Activated CD4-positive, alpha-beta T cell treated with anti-CD3 and anti-CD28 coated beads, Interleukin-2, amount 10 ng/mL, durations not matched to agents 24 days and 14 days (primary cell): ENCODE results near the gene SLC25A36. TPM values are rescaled to one million over a fixed set of nuclear protein-coding genes. Genes with fewer than 3 reads are reported as not detected.
"Not testable (repeated sequence)": the region's sequence is repeated elsewhere in the genome, so short reads cannot be mapped to it uniquely, and the experiment has no call there.

Experiments
- DNase-seq: peaks from one replicate; pipeline ENCODE4 v3.0.0; 2022
- H3K27ac Mint-ChIP-seq: one replicate; pipeline ENCODE4 v1.8.0; 2022; ENCODE audit warnings: mild to moderate bottlenecking, mixed read lengths
- H3K27me3 Mint-ChIP-seq: one replicate; pipeline ENCODE4 v1.8.0; 2022; ENCODE audit warnings: mixed read lengths
- H3K36me3 Mint-ChIP-seq: one replicate; pipeline ENCODE4 v1.8.0; 2022; ENCODE audit warnings: low read depth, mild to moderate bottlenecking, mixed read lengths
- H3K4me1 Mint-ChIP-seq: one replicate; pipeline ENCODE4 v1.8.0; 2021; ENCODE audit warnings: mixed read lengths
- H3K4me3 Mint-ChIP-seq: one replicate; pipeline ENCODE4 v1.8.0; 2022; ENCODE audit warnings: mild to moderate bottlenecking, moderate library complexity, mixed read lengths
- H3K9me3 Mint-ChIP-seq: one replicate; pipeline ENCODE4 v1.8.0; 2021; ENCODE audit warnings: mixed read lengths
- intact Hi-C: fragments of 100-400 bp; cut with micrococcal nuclease; formaldehyde crosslinking; loops from one replicate; pipeline ENCODE4 v1.15.1; 2023
- total RNA-seq: library from RNA; stranded (reverse); gene quantifications from 2 replicates; pipeline ENCODE4 v1.2.3, GENCODE V29; 2022

Gene SLC25A36
- total RNA-seq, 1 donor from 2014 or later = 56.3 TPM

- Mint-ChIP-seq H3K27me3 (peaks cover 17% of the 10 kb centered on the region), H3K36me3 (peaks cover 15% of the 10 kb centered on the region), H3K4me3 (peak overlapping the region; percentile 97), H3K27ac (peak overlapping the region; percentile 96), H3K9me3 (peaks cover 11% of the 10 kb centered on the region), H3K4me1 (peaks cover 31% of the 10 kb centered on the region)
- DNase-seq = peak; percentile 84
- intact Hi-C loops = loop anchor here (5.0 to 10.0 kb wide), 4 partner anchors 75 to 1558 kb away; partner anchors contain the start of genes COPB2 and RNF7
These were observed 827 bp downstream of the SLC25A36 start for GRCh38 chr3:140942221-140943104.

- no peak overlapping the region for H3K27ac Mint-ChIP-seq
- peaks cover 12% of the 10 kb centered on the region for H3K27me3 Mint-ChIP-seq
These were observed 2.3 kb downstream of the SLC25A36 start for GRCh38 chr3:140943781-140944552.

GRCh38 chr3:140948460-140949249 is 7.0 kb downstream of the SLC25A36 start:
- DNase-seq = no peak
- Mint-ChIP-seq H3K9me3 (no peaks in the 10 kb centered on the region), H3K4me1 (peaks cover 21% of the 10 kb centered on the region), H3K4me3 (no peak overlapping the region), H3K36me3 (peaks cover 21% of the 10 kb centered on the region), H3K27me3 (no peaks in the 10 kb centered on the region), H3K27ac (no peak overlapping the region)
- intact Hi-C loops = loop anchor here (10.0 kb wide), 2 partner anchors 786 to 1564 kb away; partner anchors contain the start of genes COPB2 and RNF7

More at GRCh38 chr3:140943781-140944552, 2.3 kb downstream of the SLC25A36 start:
- intact Hi-C loops = loop anchor here (5.0 to 10.0 kb wide), 4 partner anchors 73 to 1559 kb away; partner anchors contain the start of genes COPB2 and RNF7
- H3K4me3 Mint-ChIP-seq = peak overlapping the region; percentile 97
- no peak for DNase-seq
- H3K9me3 Mint-ChIP-seq = peaks cover 9% of the 10 kb centered on the region
- H3K4me1 Mint-ChIP-seq = peaks cover 33% of the 10 kb centered on the region
- H3K36me3 Mint-ChIP-seq = peaks cover 18% of the 10 kb centered on the region

GRCh38 chr3:140950144-140950543 is 8.5 kb downstream of the SLC25A36 start:
- H3K9me3 Mint-ChIP-seq = no peaks in the 10 kb centered on the region
- H3K4me1 Mint-ChIP-seq = peaks cover 16% of the 10 kb centered on the region
- DNase-seq = no peak
- no peak overlapping the region for H3K4me3 Mint-ChIP-seq
- intact Hi-C loops = no loop called here
- no peak overlapping the region for H3K27ac Mint-ChIP-seq
- peaks cover 19% of the 10 kb centered on the region for H3K36me3 Mint-ChIP-seq
- H3K27me3 Mint-ChIP-seq = no peaks in the 10 kb centered on the region

GRCh38 chr3:140950863-140951262 is 9.2 kb downstream of the SLC25A36 start:
- intact Hi-C loops = no loop called here
- no peaks in the 10 kb centered on the region for H3K9me3 Mint-ChIP-seq

GRCh38 chr3:140951750-140952149 is 10.1 kb downstream of the SLC25A36 start:
- DNase-seq, intact Hi-C loops, H3K27ac Mint-ChIP-seq, H3K9me3 Mint-ChIP-seq, H3K4me3 Mint-ChIP-seq, H3K27me3 Mint-ChIP-seq: not testable (repeated sequence)
- Mint-ChIP-seq H3K4me1 (peaks cover 16% of the 10 kb centered on the region), H3K36me3 (peaks cover 13% of the 10 kb centered on the region)

More at GRCh38 chr3:140950863-140951262, 9.2 kb downstream of the SLC25A36 start:
- DNase-seq = no peak
- Mint-ChIP-seq H3K4me1 (peaks cover 15% of the 10 kb centered on the region), H3K4me3 (no peak overlapping the region), H3K36me3 (peaks cover 18% of the 10 kb centered on the region), H3K27me3 (no peaks in the 10 kb centered on the region), H3K27ac (no peak overlapping the region)

GRCh38 chr3:140953028-140953960 is 11.7 kb downstream of the SLC25A36 start:
- H3K4me1 Mint-ChIP-seq = peaks cover 13% of the 10 kb centered on the region
- peaks cover 10% of the 10 kb centered on the region for H3K36me3 Mint-ChIP-seq
- intact Hi-C loops = no loop called here
- H3K9me3 Mint-ChIP-seq = no peaks in the 10 kb centered on the region
- DNase-seq = no peak
- no peaks in the 10 kb centered on the region for H3K27me3 Mint-ChIP-seq
- H3K27ac Mint-ChIP-seq = no peak overlapping the region
- no peak overlapping the region for H3K4me3 Mint-ChIP-seq

- H3K4me3 Mint-ChIP-seq = no peak overlapping the region
- H3K36me3 Mint-ChIP-seq = peaks cover 13% of the 10 kb centered on the region
- intact Hi-C loops = no loop called here
- H3K4me1 Mint-ChIP-seq = peaks cover 11% of the 10 kb centered on the region
- H3K27me3 Mint-ChIP-seq = no peaks in the 10 kb centered on the region
- no peak overlapping the region for H3K27ac Mint-ChIP-seq
- H3K9me3 Mint-ChIP-seq = no peaks in the 10 kb centered on the region
- no peak for DNase-seq
These were observed 12.9 kb downstream of the SLC25A36 start for GRCh38 chr3:140954576-140954975.

GRCh38 chr3:140955645-140956044 is 14.0 kb downstream of the SLC25A36 start:
- Mint-ChIP-seq H3K36me3 (peaks cover 15% of the 10 kb centered on the region), H3K27ac (no peak overlapping the region), H3K4me1 (peaks cover 10% of the 10 kb centered on the region), H3K27me3 (no peaks in the 10 kb centered on the region), H3K9me3 (no peaks in the 10 kb centered on the region), H3K4me3 (no peak overlapping the region)
- DNase-seq = no peak
- intact Hi-C loops = no loop called here

GRCh38 chr3:140956058-140956835 is 14.6 kb downstream of the SLC25A36 start:
- intact Hi-C loops = no loop called here
- Mint-ChIP-seq H3K36me3 (peaks cover 18% of the 10 kb centered on the region), H3K27ac (no peak overlapping the region), H3K9me3 (no peaks in the 10 kb centered on the region), H3K4me1 (peaks cover 8% of the 10 kb centered on the region), H3K4me3 (no peak overlapping the region), H3K27me3 (no peaks in the 10 kb centered on the region)
- no peak for DNase-seq

GRCh38 chr3:140972833-140973232 is 31.2 kb downstream of the SLC25A36 start:
- H3K36me3 Mint-ChIP-seq = peaks cover 25% of the 10 kb centered on the region
- intact Hi-C loops = loop anchor here (2.0 kb wide), 1 partner anchor 74 kb away; no protein-coding TSS in a partner anchor

GRCh38 chr3:140974900-140975299 is 33.3 kb downstream of the SLC25A36 start:
- H3K4me3 Mint-ChIP-seq = peak overlapping the region; percentile 35
- peaks cover 28% of the 10 kb centered on the region for H3K36me3 Mint-ChIP-seq
- intact Hi-C loops = no loop called here
- H3K27ac Mint-ChIP-seq = peak overlapping the region; percentile 75
- H3K27me3 Mint-ChIP-seq = no peaks in the 10 kb centered on the region
- no peaks in the 10 kb centered on the region for H3K9me3 Mint-ChIP-seq
- H3K4me1 Mint-ChIP-seq = peaks cover 7% of the 10 kb centered on the region
- DNase-seq = peak; percentile 65

More at GRCh38 chr3:140972833-140973232, 31.2 kb downstream of the SLC25A36 start:
- H3K4me3 Mint-ChIP-seq = no peak overlapping the region
- no peak overlapping the region for H3K27ac Mint-ChIP-seq
- peaks cover 7% of the 10 kb centered on the region for H3K4me1 Mint-ChIP-seq
- H3K9me3 Mint-ChIP-seq = no peaks in the 10 kb centered on the region
- no peaks in the 10 kb centered on the region for H3K27me3 Mint-ChIP-seq
- no peak for DNase-seq
